ENCODE data around the gene FAM111B.

DNA sequence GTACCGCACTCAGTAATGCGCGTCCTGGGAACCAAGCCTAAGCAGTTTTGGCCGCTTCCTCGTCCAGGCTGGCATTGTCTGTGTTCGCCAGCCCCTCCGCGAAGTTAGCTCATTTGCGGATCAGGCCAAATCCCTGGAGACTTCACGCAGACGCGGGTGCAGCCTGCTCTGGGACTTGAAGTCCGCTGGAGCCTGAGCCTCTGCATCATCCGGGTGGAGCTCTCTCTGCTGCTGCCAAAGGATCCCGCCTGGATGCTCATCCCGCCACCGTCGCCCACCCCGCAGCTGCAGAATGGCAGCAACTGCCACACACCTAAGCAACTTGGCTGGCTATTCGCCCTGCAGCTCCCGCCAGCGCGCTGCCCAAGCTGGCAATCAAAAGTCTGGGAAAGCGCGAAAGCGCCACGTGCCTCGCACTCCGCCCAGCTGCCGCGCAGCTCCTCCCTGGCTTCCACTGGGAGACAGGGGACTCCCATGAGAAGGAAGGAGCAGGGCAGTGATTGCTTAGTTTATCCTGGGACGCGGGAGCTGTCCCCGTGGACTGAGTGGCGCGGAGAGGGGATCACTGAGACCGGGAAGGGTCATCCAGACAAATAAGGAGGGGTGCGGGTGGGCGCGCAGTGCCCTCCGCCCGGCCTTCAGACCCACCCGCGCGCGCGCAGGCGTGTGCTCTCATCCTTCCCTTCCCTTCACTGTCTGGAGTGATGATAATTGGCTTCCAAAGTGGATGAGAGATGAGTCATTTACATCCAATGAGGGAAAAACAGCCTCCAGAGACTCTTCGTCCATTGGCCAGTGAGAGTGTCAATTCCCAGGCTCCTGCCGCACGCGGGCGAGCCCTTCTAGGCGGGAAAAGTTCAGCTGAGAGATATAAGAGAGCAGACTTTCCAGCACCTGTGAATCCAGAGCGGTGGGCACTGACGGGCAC, 44.2 kb upstream of the FAM111B start:
- TF ChIP-seq, protein P1, sequence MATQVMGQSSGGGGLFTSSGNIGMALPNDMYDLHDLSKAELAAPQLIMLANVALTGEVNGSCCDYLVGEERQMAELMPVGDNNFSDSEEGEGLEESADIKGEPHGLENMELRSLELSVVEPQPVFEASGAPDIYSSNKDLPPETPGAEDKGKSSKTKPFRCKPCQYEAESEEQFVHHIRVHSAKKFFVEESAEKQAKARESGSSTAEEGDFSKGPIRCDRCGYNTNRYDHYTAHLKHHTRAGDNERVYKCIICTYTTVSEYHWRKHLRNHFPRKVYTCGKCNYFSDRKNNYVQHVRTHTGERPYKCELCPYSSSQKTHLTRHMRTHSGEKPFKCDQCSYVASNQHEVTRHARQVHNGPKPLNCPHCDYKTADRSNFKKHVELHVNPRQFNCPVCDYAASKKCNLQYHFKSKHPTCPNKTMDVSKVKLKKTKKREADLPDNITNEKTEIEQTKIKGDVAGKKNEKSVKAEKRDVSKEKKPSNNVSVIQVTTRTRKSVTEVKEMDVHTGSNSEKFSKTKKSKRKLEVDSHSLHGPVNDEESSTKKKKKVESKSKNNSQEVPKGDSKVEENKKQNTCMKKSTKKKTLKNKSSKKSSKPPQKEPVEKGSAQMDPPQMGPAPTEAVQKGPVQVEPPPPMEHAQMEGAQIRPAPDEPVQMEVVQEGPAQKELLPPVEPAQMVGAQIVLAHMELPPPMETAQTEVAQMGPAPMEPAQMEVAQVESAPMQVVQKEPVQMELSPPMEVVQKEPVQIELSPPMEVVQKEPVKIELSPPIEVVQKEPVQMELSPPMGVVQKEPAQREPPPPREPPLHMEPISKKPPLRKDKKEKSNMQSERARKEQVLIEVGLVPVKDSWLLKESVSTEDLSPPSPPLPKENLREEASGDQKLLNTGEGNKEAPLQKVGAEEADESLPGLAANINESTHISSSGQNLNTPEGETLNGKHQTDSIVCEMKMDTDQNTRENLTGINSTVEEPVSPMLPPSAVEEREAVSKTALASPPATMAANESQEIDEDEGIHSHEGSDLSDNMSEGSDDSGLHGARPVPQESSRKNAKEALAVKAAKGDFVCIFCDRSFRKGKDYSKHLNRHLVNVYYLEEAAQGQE (IDR thresholded peaks at IDR 0.05), result no peak
- TF ChIP-seq CTCF (IDR thresholded peaks at IDR 0.05; ENCODE audit: low read depth, low read length, missing input control), result no peak
- TF ChIP-seq ZBTB33 (IDR thresholded peaks at IDR 0.05), result no peak
- no peak for TF ChIP-seq RAD21 (IDR thresholded peaks at IDR 0.05)

Measured in liver (tissue), 3 donors.